ENCODE measurements around the gene CCDC85B. TPM values are rescaled to one million over a fixed set of nuclear protein-coding genes. Genes with fewer than 3 reads are reported as not detected.

CCDC85B gene
- total and polyA plus RNA-seq, 2 of the 8 experiments (the other 6 are each of a cell fraction or from before 2014, with no cell fraction given), result 19.8 to 30.8 TPM

- DNase-seq (ENCODE audit: low read depth in 1 of 2, low spot score in 2 of 2) (no peak), FAIRE-seq (no peak)
- no peak overlapping the region for H3K27ac ChIP-seq (ENCODE audit: low read depth, low read length)
- no peak overlapping the region for H2BK5ac ChIP-seq (ENCODE audit: low read depth, low read length)
- H3K56ac ChIP-seq (replicated peaks; ENCODE audit: insufficient read length, low read depth, low read length), result no peak overlapping the region
- H4K20me1 ChIP-seq (replicated peaks in 1 of 2; ENCODE audit: control insufficient read depth in 1 of 2, insufficient read depth in 2 of 2, low read length in 2 of 2), result peaks cover 0 to 4% of the 10 kb centered on the region in 2 experiments
- peaks cover 15 to 41% (median 36%) of the 10 kb centered on the region in 4 experiments for H3K27me3 ChIP-seq (replicated peaks in 1 of 4; ENCODE audit: control insufficient read depth in 3 of 4, extremely low read depth in 1 of 4, insufficient read depth in 3 of 4, low read length in 3 of 4)
- H3K9ac ChIP-seq (replicated peaks in 1 of 4; ENCODE audit: extremely low read depth in 1 of 4, low read depth in 3 of 4, low read length in 3 of 4), result no peak overlapping the region
- peaks cover 9% of the 10 kb centered on the region; the same call in 1 of the 2 replicates for H3K23me2 ChIP-seq (ENCODE audit: low read depth, low read length)
- no peak overlapping the region for H3K23ac ChIP-seq (ENCODE audit: insufficient read length)
- POLR2A ChIA-PET (ENCODE audit: partially characterized antibody), result interaction anchor here (0.6 to 2.6 kb wide), 8 partner anchors 9 to 47 kb away, joined by 3 to 18 read pairs (median 4); partner anchors contain the start of genes CCDC85B and FIBP
- no peak overlapping the region for H3K18ac ChIP-seq (ENCODE audit: extremely low read depth, low read length)
- WGBS, 2 experiments (ENCODE audit: extremely low coverage in 1 of 2, insufficient coverage in 1 of 2, insufficient read length in 1 of 2, insufficient replicate concordance in 2 of 2, low coverage in 1 of 2, low lambda C conversion rate in 2 of 2, missing lambda C conversion rate in 1 of 2), result 70% methylated on average over 11 of the region's 11 CpGs; no CpG with 5 or more reads in 1 of the 2 experiments
- CTCF ChIA-PET (ENCODE audit: partially characterized antibody), result interaction anchor here (0.9 to 9.7 kb wide), 9 partner anchors 7 to 91 kb away, joined by 3 to 150 read pairs (median 6); partner anchors contain the start of genes CCDC85B, FIBP and MUS81
- TF ChIP-seq, protein P1, sequence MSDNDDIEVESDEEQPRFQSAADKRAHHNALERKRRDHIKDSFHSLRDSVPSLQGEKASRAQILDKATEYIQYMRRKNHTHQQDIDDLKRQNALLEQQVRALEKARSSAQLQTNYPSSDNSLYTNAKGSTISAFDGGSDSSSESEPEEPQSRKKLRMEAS (IDR thresholded peaks at IDR 0.05), result no peak
- TF ChIP-seq, protein P2, sequence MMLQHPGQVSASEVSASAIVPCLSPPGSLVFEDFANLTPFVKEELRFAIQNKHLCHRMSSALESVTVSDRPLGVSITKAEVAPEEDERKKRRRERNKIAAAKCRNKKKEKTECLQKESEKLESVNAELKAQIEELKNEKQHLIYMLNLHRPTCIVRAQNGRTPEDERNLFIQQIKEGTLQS (IDR thresholded peaks at IDR 0.05; ENCODE audit: insufficient read depth, low read depth, low read length), result no peak
- peak overlapping the region in 1 of 4 experiments; percentile 71; a peak in 2 of 8 replicates for H3K4me3 ChIP-seq (ENCODE audit: extremely low read depth in 1 of 4, insufficient read depth in 2 of 4, low read depth in 3 of 4, low read length in 4 of 4)
- H3K4me1 ChIP-seq (replicated peaks in 1 of 4; ENCODE audit: control insufficient read depth in 3 of 4, insufficient read depth in 4 of 4, low read length in 3 of 4), result peaks cover 3 to 11% (median 8%) of the 10 kb centered on the region in 4 experiments; a peak in 6 of 7 replicates
- H3K14ac ChIP-seq (ENCODE audit: insufficient read length), result no peak overlapping the region
- no peaks in the 10 kb centered on the region for H3K79me2 ChIP-seq (ENCODE audit: control insufficient read depth in 1 of 2, insufficient read depth in 2 of 2, low read length in 2 of 2)
- no peaks in the 10 kb centered on the region for H3K36me3 ChIP-seq (ENCODE audit: control insufficient read depth in 2 of 4, insufficient read depth in 4 of 4, low read length in 3 of 4)
- no peak overlapping the region for H2BK20ac ChIP-seq (ENCODE audit: low read length)
- no peak overlapping the region for H2BK120ac ChIP-seq (replicated peaks; ENCODE audit: low read depth, low read length)
- H4K91ac ChIP-seq (replicated peaks; ENCODE audit: insufficient read length, low read length), result no peak overlapping the region
- H2BK15ac ChIP-seq (ENCODE audit: low read length), result no peak overlapping the region
- H2BK12ac ChIP-seq (ENCODE audit: low read depth, low read length), result no peak overlapping the region
- no peak overlapping the region for H3K4ac ChIP-seq (replicated peaks; ENCODE audit: insufficient read length, low read depth, low read length)
- H3K9me3 ChIP-seq (ENCODE audit: insufficient read depth in 2 of 2, low read depth in 1 of 2, low read length in 1 of 2), result no peaks in the 10 kb centered on the region
- H2AK5ac ChIP-seq (ENCODE audit: low read depth, low read length), result no peak overlapping the region
- peak overlapping the region; percentile 78 to 89; a peak in 3 of 4 replicates for H3K4me2 ChIP-seq (ENCODE audit: insufficient read depth in 1 of 2, low read depth in 2 of 2, low read length in 2 of 2)
- no peak overlapping the region for H2AFZ ChIP-seq (ENCODE audit: low read length)
- no peak overlapping the region for H4K5ac ChIP-seq (ENCODE audit: insufficient read length, low read depth, low read length)
- no peaks in the 10 kb centered on the region; the same call in 1 of the 2 replicates for H3K79me1 ChIP-seq (ENCODE audit: low read depth, low read length)
- H4K8ac ChIP-seq (ENCODE audit: extremely low read depth, insufficient read depth, low read length), result no peak overlapping the region
These were observed 10.4 kb downstream of the CCDC85B start for GRCh38 chr11:65900899-65901180.

Data from H1 (cell line).